K562 (cell line): ENCODE measurements around the gene LCP2. TPM values are rescaled to one million over a fixed set of nuclear protein-coding genes. Genes with fewer than 3 reads are reported as not detected.

ENCODE experiments used
- ATAC-seq: fragments of 200-7000 bp; cut with Tn5 transposase; 3 replicates; pipeline ENCODE4 v1.9.1; 2020; ENCODE audit warnings: moderate library complexity
- BruUV-seq: library from RNA; stranded (reverse); fragments of 400-500 nt; replicated peaks from 2 replicates; lab custom pipeline; 2021; lab: Mats Ljungman, UMichigan
- CTCF ChIA-PET: fragments of 300-600 bp; formaldehyde crosslinking; extraction: SDS; loops from one replicate; lab custom pipeline; 2021; ENCODE audit warnings: low intra/inter-chr PET ratio; lab: Yijun Ruan, JAX
- POLR2A ChIA-PET: fragments of 300-600, 350-650 bp; sonication (Branson Sonifier 250); formaldehyde crosslinking; extraction: SDS; loops from one replicate; lab custom pipeline; 2021; ENCODE audit warnings: antibody characterized with exemption, inconsistent platforms; lab: Yijun Ruan, JAX
- DNase-seq, 4 experiments: peaks; one replicate each; pipeline versions ENCODE4 v3.0.0 to v3.0.0-alpha.2; 2011 to 2018; ENCODE audit warnings: low spot score in 3 of 4, mixed read lengths in 3 of 4; ENCODE audit errors: extremely low read depth in 1 of 4
- FAIRE-seq: peaks from 2 replicates; lab custom pipeline; 2011; peaks lifted over from hg19 to GRCh38; lab: Jason Lieb, UNC
- H2AFZ ChIP-seq: 2 replicates; pipeline ENCODE4 v1.6.0; 2011; ENCODE audit warnings: low read depth, low read length, control low read depth, inconsistent platforms
- H3K27ac ChIP-seq: fragments of 200-600 bp; 3 replicates; pipeline ENCODE4 v1.8.0; 2011; ENCODE audit warnings: low read depth, mild to moderate bottlenecking, control low read depth, inconsistent platforms, low read length, moderate library complexity, mixed read lengths; ENCODE audit errors: extremely low read depth
- H3K27me3 ChIP-seq, 2 experiments: fragments of 300-600 bp in 1 of 2; 2 replicates in 1 of 2; 3 replicates in 1 of 2; pipeline versions ENCODE4 v1.6.0 to v1.8.0; 2011; ENCODE audit warnings: inconsistent platforms in 2 of 2, low read length in 2 of 2, mild to moderate bottlenecking in 1 of 2, mixed read lengths in 1 of 2, moderate library complexity in 1 of 2; ENCODE audit not compliant: control insufficient read depth in 2 of 2, insufficient read depth in 2 of 2
- H3K36me3 ChIP-seq: fragments of 300-600 bp; 3 replicates; pipeline ENCODE4 v1.8.0; 2011; ENCODE audit warnings: mild to moderate bottlenecking, low read length, inconsistent platforms; ENCODE audit not compliant: control insufficient read depth, insufficient read depth
- H3K4me1 ChIP-seq, 2 experiments: fragments of 200-600 bp in 1 of 2; replicated peaks in 1 of 2; 2 replicates in 1 of 2; 3 replicates in 1 of 2; pipeline versions ENCODE4 v1.5.1 to v1.8.0; 2011; ENCODE audit warnings: inconsistent platforms in 2 of 2, low read length in 2 of 2, mild to moderate bottlenecking in 1 of 2, mixed read lengths in 1 of 2, moderate library complexity in 1 of 2; ENCODE audit not compliant: control insufficient read depth in 2 of 2, insufficient read depth in 2 of 2
- H3K4me2 ChIP-seq: 2 replicates; pipeline ENCODE4 v1.6.1; 2011; ENCODE audit warnings: low read length, control low read depth, inconsistent platforms, mixed read lengths; ENCODE audit not compliant: insufficient read depth
- H3K4me3 ChIP-seq: fragments of 200-600 bp; sonication (generic), shearing (Covaris generic); 2 replicates; pipeline ENCODE4 v1.5.1; 2016; ENCODE audit warnings: control low read depth, inconsistent platforms
- H3K79me2 ChIP-seq: fragments of 200-600 bp; 3 replicates; pipeline ENCODE4 v1.8.0; 2011; ENCODE audit warnings: low read length, inconsistent platforms; ENCODE audit not compliant: control insufficient read depth, insufficient read depth
- H3K9ac ChIP-seq, 2 experiments: 2 replicates each; pipeline versions ENCODE4 v1.6.0 to v1.6.1; 2011; ENCODE audit warnings: low read depth in 2 of 2, low read length in 2 of 2, control low read depth in 1 of 2, inconsistent platforms in 1 of 2, mild to moderate bottlenecking in 1 of 2, mixed read lengths in 1 of 2; ENCODE audit not compliant: insufficient read depth in 1 of 2
- H3K9me1 ChIP-seq: one replicate; pipeline ENCODE4 v1.6.0; 2011; ENCODE audit warnings: inconsistent platforms, mild to moderate bottlenecking, low read length, moderate library complexity; ENCODE audit not compliant: control insufficient read depth, insufficient read depth
- H3K9me3 ChIP-seq: replicated peaks from 2 replicates; pipeline ENCODE4 v1.5.1; 2011; ENCODE audit warnings: low read depth, low read length, inconsistent platforms; ENCODE audit not compliant: control insufficient read depth, insufficient read depth
- H4K20me1 ChIP-seq: replicated peaks from 2 replicates; pipeline ENCODE4 v1.6.1; 2011; ENCODE audit warnings: low read length, inconsistent platforms, mixed read lengths; ENCODE audit not compliant: control insufficient read depth, insufficient read depth
- TEAD2 ChIP-seq: fragments of 450-650 bp; IDR thresholded peaks from 2 replicates; pipeline ENCODE4 v1.6.1; 2016; ENCODE audit warnings: missing genetic modification characterization, control low read depth, missing compliant biosample characterization
- ZNF197 ChIP-seq: fragments of 200-800 bp; sonication (Bioruptor generic); IDR thresholded peaks from 2 replicates; pipeline ENCODE4 v1.6.1; 2016; ENCODE audit warnings: low read depth, missing genetic modification characterization, missing compliant biosample characterization
- WGBS: fragments of 100-300 bp; shearing (Covaris generic); methylation state at CpG from one replicate; pipeline ENCODE4 v1.1.6; 2016; ENCODE audit warnings: low coverage, mixed read lengths; ENCODE audit not compliant: insufficient coverage; ENCODE audit errors: missing lambda C conversion rate; 5-methylcytosine and 5-hydroxymethylcytosine counted together
- in situ Hi-C: fragments of 300-500 bp; cut with MboI; formaldehyde crosslinking; loops from 4 replicates; pipeline ENCODE4 v1.15.0; 2018; ENCODE audit warnings: inconsistent platforms, mixed read lengths
- intact Hi-C: fragments of 100-400 bp; cut with micrococcal nuclease; formaldehyde crosslinking; loops from 2 replicates; pipeline ENCODE4 v1.14.2; 2022
- polyA plus RNA-seq, 8 experiments: library from polyadenylated mRNA; depleted of rRNA in 4 of 8; stranded (reverse) in 5 of 8; unstranded in 3 of 8; fragments of >200 nt; fragmentation: Nextera tagmentation in 2 of 8; fragmentation: Illumina TruSeq in 1 of 8; extraction: Ambion mirVana in 2 of 8; extraction: Trizol in 1 of 8; gene quantifications; 2 replicates each; pipeline versions ENCODE4 v1.2.1 to v1.2.3, GENCODE V29; 2011 to 2014; ENCODE audit warnings: inconsistent platforms in 1 of 8, missing spikeins in 1 of 8
- total RNA-seq, 7 experiments: library from RNA; depleted of rRNA in 6 of 7; stranded (reverse); fragments of >200 nt in 6 of 7; fragmentation: Illumina TruSeq in 2 of 7; extraction: Trizol in 2 of 7; gene quantifications; 2 replicates each; pipeline versions ENCODE4 v1.2.1 to v1.2.3, GENCODE V29; 2011 to 2021; ENCODE audit warnings: low replicate concordance in 1 of 7
- TF ChIP-seq, protein P1 (sequence below): fragments of 150-350 bp; IDR thresholded peaks from 2 replicates; pipeline ENCODE4 v1.6.1; 2014; ENCODE audit warnings: low read depth, mild to moderate bottlenecking, low read length, borderline replicate concordance

LCP2 gene
- total and polyA plus RNA-seq, 9 of the 15 experiments (the other 6 are each of a cell fraction or from before 2014, with no cell fraction given), result 4.0 to 31.3 (median 14.6) TPM

DNA sequence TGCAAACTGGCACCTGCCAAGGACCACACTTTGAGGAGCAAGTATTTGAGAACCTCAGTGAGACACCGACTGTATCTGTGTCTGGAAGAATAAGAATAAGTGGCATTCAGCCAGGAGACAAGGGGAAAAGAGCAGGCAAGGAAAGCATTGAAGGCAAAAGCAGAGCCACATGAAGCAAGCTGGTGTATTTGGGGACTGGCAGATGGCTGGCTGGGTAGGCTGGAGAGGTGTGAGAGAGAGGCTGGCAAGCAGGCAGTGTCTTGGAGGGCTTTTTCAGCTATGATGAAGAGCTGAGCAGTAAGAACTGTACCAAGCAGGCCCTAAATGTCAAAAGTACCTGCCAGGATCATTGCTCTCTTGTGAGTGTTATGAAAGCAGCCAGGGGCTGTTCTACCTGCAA is 78.9 kb downstream of the LCP2 start:
- no peak overlapping the region for H2AFZ ChIP-seq
- no peaks in the 10 kb centered on the region for H3K9me1 ChIP-seq
- no peak overlapping the region for H3K4me2 ChIP-seq
- DNase-seq (no peak), FAIRE-seq (no peak), ATAC-seq (no peak)
- no peak overlapping the region for H3K9ac ChIP-seq
- no TSS peak for BruUV-seq
- no peaks in the 10 kb centered on the region for H3K79me2 ChIP-seq
- CTCF ChIA-PET, result interaction anchor here (0.7 kb wide), 1 partner anchor 119 kb away, joined by 4 read pairs; no protein-coding TSS in a partner anchor
- no peaks in the 10 kb centered on the region for H3K36me3 ChIP-seq
- H4K20me1 ChIP-seq, result no peaks in the 10 kb centered on the region; the same call in 1 of the 2 replicates
- no peak overlapping the region for H3K27ac ChIP-seq
- H3K4me3 ChIP-seq, result no peak overlapping the region
- H3K4me1 ChIP-seq, result no peaks in the 10 kb centered on the region
- in situ Hi-C loops, result loop anchor here (25.0 kb wide), 1 partner anchor 1231 kb away; no protein-coding TSS in a partner anchor
- POLR2A ChIA-PET, result no interaction called here
- H3K27me3 ChIP-seq, result peaks cover 0 to 5% of the 10 kb centered on the region in 2 experiments; a peak in 2 of 5 replicates
- WGBS, result 0% methylated on average over 1 of the region's 1 CpG
- intact Hi-C loops, result no loop called here
- TF ChIP-seq, protein P1, sequence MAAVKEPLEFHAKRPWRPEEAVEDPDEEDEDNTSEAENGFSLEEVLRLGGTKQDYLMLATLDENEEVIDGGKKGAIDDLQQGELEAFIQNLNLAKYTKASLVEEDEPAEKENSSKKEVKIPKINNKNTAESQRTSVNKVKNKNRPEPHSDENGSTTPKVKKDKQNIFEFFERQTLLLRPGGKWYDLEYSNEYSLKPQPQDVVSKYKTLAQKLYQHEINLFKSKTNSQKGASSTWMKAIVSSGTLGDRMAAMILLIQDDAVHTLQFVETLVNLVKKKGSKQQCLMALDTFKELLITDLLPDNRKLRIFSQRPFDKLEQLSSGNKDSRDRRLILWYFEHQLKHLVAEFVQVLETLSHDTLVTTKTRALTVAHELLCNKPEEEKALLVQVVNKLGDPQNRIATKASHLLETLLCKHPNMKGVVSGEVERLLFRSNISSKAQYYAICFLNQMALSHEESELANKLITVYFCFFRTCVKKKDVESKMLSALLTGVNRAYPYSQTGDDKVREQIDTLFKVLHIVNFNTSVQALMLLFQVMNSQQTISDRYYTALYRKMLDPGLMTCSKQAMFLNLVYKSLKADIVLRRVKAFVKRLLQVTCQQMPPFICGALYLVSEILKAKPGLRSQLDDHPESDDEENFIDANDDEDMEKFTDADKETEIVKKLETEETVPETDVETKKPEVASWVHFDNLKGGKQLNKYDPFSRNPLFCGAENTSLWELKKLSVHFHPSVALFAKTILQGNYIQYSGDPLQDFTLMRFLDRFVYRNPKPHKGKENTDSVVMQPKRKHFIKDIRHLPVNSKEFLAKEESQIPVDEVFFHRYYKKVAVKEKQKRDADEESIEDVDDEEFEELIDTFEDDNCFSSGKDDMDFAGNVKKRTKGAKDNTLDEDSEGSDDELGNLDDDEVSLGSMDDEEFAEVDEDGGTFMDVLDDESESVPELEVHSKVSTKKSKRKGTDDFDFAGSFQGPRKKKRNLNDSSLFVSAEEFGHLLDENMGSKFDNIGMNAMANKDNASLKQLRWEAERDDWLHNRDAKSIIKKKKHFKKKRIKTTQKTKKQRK, result no peak
- TF ChIP-seq TEAD2 (tag) (no peak), ZNF197 (CRISPR knock-in tag) (no peak)
- no peaks in the 10 kb centered on the region for H3K9me3 ChIP-seq
